ENCODE measurements around the gene KIRREL3. TPM values are rescaled to one million over a fixed set of nuclear protein-coding genes. Genes with fewer than 3 reads are reported as not detected.

The KIRREL3 gene
- total RNA-seq, 1 donor: 0.45 TPM

- DNase-seq (ENCODE audit: low read depth): no peak
- TF ChIP-seq CTCF (IDR thresholded peaks at IDR 0.05; ENCODE audit: insufficient read depth, low read length): no peak
- no peak overlapping the region for H3K4me3 ChIP-seq (ENCODE audit: low read depth, low read length)
Observed at GRCh38 chr11:126602349-126602940, 398.1 kb downstream of the KIRREL3 start.

DNA sequence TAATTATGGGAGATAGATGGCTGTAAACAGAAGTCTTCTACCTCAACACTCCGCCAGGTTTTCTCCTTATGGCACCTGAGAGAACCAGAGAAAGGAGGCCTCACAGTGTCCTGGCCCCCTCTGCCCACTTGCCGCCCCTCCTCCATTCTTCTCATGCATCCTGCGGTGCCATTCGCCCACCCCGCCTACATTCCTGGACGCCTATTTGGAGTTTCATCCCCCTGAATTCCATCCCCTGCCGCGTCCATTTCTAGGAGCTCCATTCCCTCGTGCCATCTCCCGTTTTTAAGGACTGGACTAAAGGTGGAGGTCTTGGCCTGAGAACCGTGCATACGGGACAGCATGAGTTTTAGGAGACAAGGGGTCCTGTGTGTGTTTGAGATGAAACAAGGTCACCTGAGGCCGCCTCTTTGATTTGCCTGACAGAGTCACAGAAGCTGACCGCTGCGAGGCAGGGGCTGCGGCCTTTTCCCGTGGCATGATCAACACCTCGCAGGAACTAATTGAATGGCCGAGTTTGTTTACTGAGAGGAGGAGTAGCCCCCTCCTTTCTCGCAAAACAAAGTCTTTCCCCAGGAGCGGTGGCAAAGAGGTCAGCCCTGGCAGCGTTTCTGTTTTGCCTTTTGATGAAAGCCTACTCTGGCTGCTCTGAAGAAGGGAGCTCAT is 398.9 kb downstream of the KIRREL3 start:
- no peak for DNase-seq (ENCODE audit: low read depth)
- H3K4me3 ChIP-seq (ENCODE audit: low read depth, low read length): no peak overlapping the region
- no peak for TF ChIP-seq CTCF (IDR thresholded peaks at IDR 0.05; ENCODE audit: insufficient read depth, low read length)

DNA sequence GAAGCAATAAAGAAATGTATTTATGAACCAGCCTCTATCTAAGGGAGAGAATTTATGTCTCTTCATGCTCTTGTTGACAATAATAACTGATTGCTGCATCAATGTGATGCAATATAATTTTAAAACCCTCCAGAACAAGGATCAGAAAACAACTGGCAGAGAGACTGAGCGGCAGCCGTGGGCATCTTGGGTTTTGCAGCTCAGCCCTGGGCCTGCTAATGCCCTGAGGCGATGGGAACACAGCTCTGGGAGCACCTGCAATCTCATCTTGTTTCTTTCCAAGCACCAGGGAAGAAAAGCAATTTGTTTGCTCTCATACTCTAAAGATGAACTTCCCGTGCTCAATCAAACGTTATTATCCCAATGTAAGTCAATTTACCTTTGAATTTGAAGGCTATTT is 399.4 kb downstream of the KIRREL3 start:
- no peak for DNase-seq (ENCODE audit: low read depth)
- no peak overlapping the region for H3K4me3 ChIP-seq (ENCODE audit: low read depth, low read length)
- no peak for TF ChIP-seq CTCF (IDR thresholded peaks at IDR 0.05; ENCODE audit: insufficient read depth, low read length)

DNA sequence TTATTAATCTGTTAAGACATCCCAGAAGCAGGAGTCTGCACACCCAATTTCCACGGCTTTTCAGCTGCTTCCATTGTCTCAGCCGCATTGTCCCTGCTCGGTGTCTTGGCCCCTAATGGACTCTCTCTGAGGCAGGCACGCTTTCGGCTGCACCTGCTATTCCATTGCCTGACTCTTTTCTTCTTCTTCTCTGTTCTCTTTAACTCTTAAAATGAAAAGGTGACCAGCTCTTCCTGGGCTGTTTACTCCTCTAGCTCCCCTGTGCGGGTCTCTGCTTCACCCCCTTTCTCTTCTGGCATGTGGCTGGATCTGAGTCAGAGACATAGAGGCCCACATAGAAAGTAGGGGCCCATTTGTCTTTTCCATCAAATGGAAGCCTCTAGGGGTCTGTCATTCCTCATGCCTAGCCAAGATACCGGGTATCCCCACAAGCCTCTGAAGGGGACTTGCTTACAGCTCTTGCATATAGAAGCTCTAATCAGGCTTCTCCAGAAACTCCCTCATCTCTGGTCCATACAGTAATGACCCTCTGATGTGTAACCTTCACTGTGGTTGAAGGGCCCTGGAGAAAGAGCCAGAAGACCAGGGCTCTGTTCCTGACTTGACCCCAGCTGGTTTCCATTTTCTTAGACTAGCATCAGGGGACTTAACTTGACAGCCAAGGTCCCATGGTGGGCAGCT is 401.2 kb downstream of the KIRREL3 start:
- no peak overlapping the region for H3K4me3 ChIP-seq (ENCODE audit: low read depth, low read length)
- DNase-seq (ENCODE audit: low read depth): no peak
- no peak for TF ChIP-seq CTCF (IDR thresholded peaks at IDR 0.05; ENCODE audit: insufficient read depth, low read length)

DNA sequence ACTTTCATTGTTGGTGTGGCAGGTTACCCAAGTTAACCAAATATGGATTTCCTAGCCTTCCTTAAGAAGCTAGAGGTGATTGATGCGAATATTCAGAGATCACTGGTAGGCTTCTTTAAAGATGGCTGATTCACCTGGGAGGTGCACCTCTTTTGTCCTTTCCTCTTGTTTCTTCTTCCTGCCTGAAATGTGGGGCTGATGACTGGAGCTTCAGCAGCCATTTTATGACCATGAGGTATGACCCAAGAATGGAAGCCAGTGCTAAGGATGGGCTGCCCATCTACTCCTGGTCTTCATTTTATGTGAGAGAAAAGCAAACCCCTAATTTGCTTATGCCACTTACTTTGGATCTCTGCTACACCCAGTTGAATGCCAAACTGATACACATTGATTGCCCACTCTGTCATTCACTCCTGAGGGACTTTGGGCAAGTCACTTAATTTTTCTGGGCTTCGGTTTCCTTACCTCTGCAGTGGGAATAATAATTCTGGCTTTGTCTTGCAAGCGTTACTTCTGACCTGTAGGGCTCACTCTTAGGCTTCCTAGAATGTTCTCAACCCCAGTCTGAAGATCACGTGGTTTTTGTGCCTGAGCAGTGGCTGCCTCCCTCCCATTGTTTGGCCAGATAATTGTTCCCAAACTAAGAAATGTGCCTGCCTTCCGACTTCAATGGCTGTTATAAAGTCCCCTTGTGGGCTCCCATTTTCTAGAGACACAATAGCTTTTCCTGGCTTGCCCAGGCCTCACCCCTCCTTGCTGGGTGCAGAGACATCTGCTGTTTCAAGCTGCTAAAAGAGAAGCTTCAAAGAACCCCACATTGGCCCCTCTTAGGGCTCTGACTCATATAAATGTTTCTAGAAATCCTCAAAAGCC is 402.0 kb downstream of the KIRREL3 start:
- H3K4me3 ChIP-seq (ENCODE audit: low read depth, low read length): no peak overlapping the region
- no peak for TF ChIP-seq CTCF (IDR thresholded peaks at IDR 0.05; ENCODE audit: insufficient read depth, low read length)
- no peak for DNase-seq (ENCODE audit: low read depth)

GRCh38 chr11:126597041-126597440 is 403.5 kb downstream of the KIRREL3 start:
- no peak overlapping the region for H3K4me3 ChIP-seq (ENCODE audit: low read depth, low read length)
- TF ChIP-seq CTCF (IDR thresholded peaks at IDR 0.05; ENCODE audit: insufficient read depth, low read length): no peak
- DNase-seq (ENCODE audit: low read depth): no peak
